Vein endothelial cell (primary cell): ENCODE measurements around the gene KRTAP20-1. TPM values are rescaled to one million over a fixed set of nuclear protein-coding genes. Genes with fewer than 3 reads are reported as not detected.

Experiments
- small RNA-seq: library from RNA; depleted of rRNA; stranded (forward); fragments of <200 nt; gene quantifications from one replicate; pipeline ENCODE3, GENCODE V24; 2012
- total RNA-seq: library from RNA; depleted of rRNA; stranded (reverse); fragments of >200 nt; gene quantifications from 2 replicates; pipeline ENCODE4 v1.2.3, GENCODE V29; 2012

KRTAP20-1 gene
- total RNA-seq: not detected in 2 replicates

GRCh38 chr21:30616125-30616524 lies at the start of gene KRTAP20-1:
KRTAP20-1 (plus strand) TSS chr21:30616425; CDS start chr21:30616455, 30 bp downstream.

GRCh38 chr21:30590297-30590696 lies 25.9 kb upstream of the KRTAP20-1 start, which contains the start of gene KRTAP22-2:
KRTAP22-2 (minus strand) TSS chr21:30590397.

GRCh38 chr21:30592140-30592539 lies 24.1 kb upstream of the KRTAP20-1 start, which contains the start of gene KRTAP6-3:
KRTAP6-3 (plus strand) TSS chr21:30592440; CDS start chr21:30592446, 6 bp downstream.

GRCh38 chr21:30598802-30599201 lies 17.4 kb upstream of the KRTAP20-1 start, which contains the start of gene KRTAP6-2:
KRTAP6-2 (minus strand) TSS chr21:30598902; CDS start chr21:30598874, 28 bp downstream.

GRCh38 chr21:30600787-30601186 lies 15.4 kb upstream of the KRTAP20-1 start, which contains the start of gene KRTAP22-1:
KRTAP22-1 (plus strand) TSS chr21:30601087.

GRCh38 chr21:30613836-30614235 lies 2.4 kb upstream of the KRTAP20-1 start, which contains the start of gene KRTAP6-1:
KRTAP6-1 (minus strand) TSS chr21:30613930; CDS start chr21:30613904, 26 bp downstream.

GRCh38 chr21:30620522-30620921 lies 4.3 kb downstream of the KRTAP20-1 start, which contains the start of gene KRTAP20-4:
KRTAP20-4 (plus strand) TSS chr21:30620627.

GRCh38 chr21:30634906-30635305 lies 18.7 kb downstream of the KRTAP20-1 start, which contains the start of gene KRTAP20-2:
KRTAP20-2 (plus strand) TSS chr21:30635206; CDS start chr21:30635264, 58 bp downstream.

GRCh38 chr21:30642564-30642963 lies 26.3 kb downstream of the KRTAP20-1 start, which contains the start of gene KRTAP20-3:
KRTAP20-3 (plus strand) TSS chr21:30642864.

Small RNA genes within 50 kb of the gene (small RNA-seq; reads per million reads assigned to genes)
- not detected for gene KRTAP20-1
- gene KRTAP20-3: not detected
- not detected for gene KRTAP20-4
- gene KRTAP22-1: not detected
- gene KRTAP22-2: not detected

Other genes starting within 250 kb of the KRTAP20-1 start
- not detected in 2 replicates for gene KRTAP13-2, start 244.2 kb upstream of the KRTAP20-1 start, total RNA-seq
- gene KRTAP13-1, start 220.4 kb upstream of the KRTAP20-1 start, total RNA-seq: not detected in 2 replicates
- gene KRTAP13-3, start 190.5 kb upstream of the KRTAP20-1 start, total RNA-seq: not detected in 2 replicates
- gene KRTAP13-4, start 186.2 kb upstream of the KRTAP20-1 start, total RNA-seq: not detected in 2 replicates
- gene KRTAP15-1, start 176.2 kb upstream of the KRTAP20-1 start, total RNA-seq: not detected in 2 replicates
- not detected in 2 replicates for gene KRTAP19-1, start 136.1 kb upstream of the KRTAP20-1 start, total RNA-seq
- gene KRTAP19-2, start 129.0 kb upstream of the KRTAP20-1 start, total RNA-seq: not detected in 2 replicates
- gene KRTAP19-3, start 124.4 kb upstream of the KRTAP20-1 start, total RNA-seq: not detected in 2 replicates
- gene KRTAP19-4, start 119.3 kb upstream of the KRTAP20-1 start, total RNA-seq: not detected in 2 replicates
- not detected in 2 replicates for gene KRTAP19-5, start 114.3 kb upstream of the KRTAP20-1 start, total RNA-seq
- gene KRTAP19-6, start 74.6 kb upstream of the KRTAP20-1 start, total RNA-seq: not detected in 2 replicates
- not detected in 2 replicates for gene KRTAP19-7, start 55.1 kb upstream of the KRTAP20-1 start, total RNA-seq
- gene KRTAP22-2, start 26.0 kb upstream of the KRTAP20-1 start, total RNA-seq: not detected in 2 replicates
- not detected in 2 replicates for gene KRTAP6-3, start 24.0 kb upstream of the KRTAP20-1 start, total RNA-seq
- not detected in 2 replicates for gene KRTAP6-2, start 17.5 kb upstream of the KRTAP20-1 start, total RNA-seq
- gene KRTAP22-1, start 15.3 kb upstream of the KRTAP20-1 start, total RNA-seq: not detected in 2 replicates
- not detected in 2 replicates for gene KRTAP6-1, start 2.5 kb upstream of the KRTAP20-1 start, total RNA-seq
- gene KRTAP20-4, start 4.2 kb downstream of the KRTAP20-1 start, total RNA-seq: not detected in 2 replicates
- not detected in 2 replicates for gene KRTAP20-2, start 18.8 kb downstream of the KRTAP20-1 start, total RNA-seq
- gene KRTAP20-3, start 26.4 kb downstream of the KRTAP20-1 start, total RNA-seq: not detected in 2 replicates
- not detected in 2 replicates for gene KRTAP21-3, start 102.4 kb downstream of the KRTAP20-1 start, total RNA-seq
- not detected in 2 replicates for gene KRTAP21-2, start 130.8 kb downstream of the KRTAP20-1 start, total RNA-seq
- not detected in 2 replicates for gene KRTAP21-1, start 139.0 kb downstream of the KRTAP20-1 start, total RNA-seq
- not detected in 2 replicates for gene KRTAP8-1, start 196.8 kb downstream of the KRTAP20-1 start, total RNA-seq
- not detected in 2 replicates for gene KRTAP7-1, start 213.3 kb downstream of the KRTAP20-1 start, total RNA-seq